ENCODE data around the gene RSRC2. TPM values are rescaled to one million over a fixed set of nuclear protein-coding genes. Genes with fewer than 3 reads are reported as not detected.
"Not testable (repeated sequence)": the region's sequence is repeated elsewhere in the genome, so short reads cannot be mapped to it uniquely, and the experiment has no call there.

RSRC2 gene
- total RNA-seq, 6 experiments from 2014 or later: 38.7 to 52.7 (median 44.2) TPM

- H3K9me3 Mint-ChIP-seq: peaks cover 5% of the 10 kb centered on the region; the same call in 1 of the 2 replicates
- peak overlapping the region; percentile 70 for H3K4me3 Mint-ChIP-seq
- peak overlapping the region; percentile 86 for H3K27ac Mint-ChIP-seq
- peak; percentile 94 for DNase-seq
- H3K4me1 Mint-ChIP-seq (ENCODE audit: low read depth): peaks cover 75% of the 10 kb centered on the region
- TF ChIP-seq CTCF (IDR thresholded peaks at IDR 0.05): no peak
- H3K36me3 Mint-ChIP-seq (ENCODE audit: low read depth): peaks cover 75% of the 10 kb centered on the region
- peaks cover 4% of the 10 kb centered on the region for H3K27me3 Mint-ChIP-seq (ENCODE audit: insufficient read depth)
These were observed 8.9 kb downstream of the RSRC2 start for GRCh38 chr12:122517877-122518276.

DNA sequence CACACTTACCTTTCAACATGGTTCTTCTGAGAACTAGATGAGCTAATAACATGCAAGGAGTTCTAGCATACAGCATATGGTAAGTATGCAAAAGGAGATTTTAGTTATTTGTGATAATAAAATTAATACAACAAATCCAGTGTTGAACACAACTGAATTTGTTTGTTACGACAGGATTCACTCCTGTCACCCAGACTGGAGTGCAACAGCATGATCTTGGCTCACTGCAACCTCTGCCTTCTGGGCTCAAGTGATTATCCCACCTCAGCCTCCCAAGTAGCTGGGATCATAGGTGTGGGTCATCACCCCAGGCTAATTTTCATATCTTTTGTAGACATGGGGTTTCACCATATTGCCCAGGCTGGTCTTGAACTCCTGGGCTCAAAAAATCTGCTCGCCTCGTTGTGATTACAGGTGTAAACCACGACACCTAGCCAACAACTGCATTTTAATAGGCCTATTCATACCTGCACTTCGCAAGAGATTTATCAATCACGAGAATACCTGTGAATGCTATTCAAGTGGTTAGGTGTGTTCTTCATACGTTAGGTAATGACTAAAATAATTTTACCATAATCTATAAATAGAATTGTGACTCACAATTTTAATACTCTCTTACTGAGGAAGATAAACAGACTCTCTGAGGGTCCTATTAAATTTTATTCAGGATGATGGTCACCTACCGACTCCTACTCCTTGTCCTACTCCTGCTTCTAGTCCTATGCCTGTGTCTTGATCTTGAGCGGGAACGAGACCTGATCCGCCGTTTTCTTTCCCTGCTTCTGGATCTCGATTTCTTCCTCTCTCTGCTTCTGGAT lies 10.0 kb downstream of the RSRC2 start:
- Mint-ChIP-seq H3K4me3 (no peak overlapping the region; the same call in 1 of the 2 replicates), H3K9me3 (peaks cover 5% of the 10 kb centered on the region; the same call in 1 of the 2 replicates), H3K27me3 (ENCODE audit: insufficient read depth) (peaks cover 4% of the 10 kb centered on the region), H3K4me1 (ENCODE audit: low read depth) (peaks cover 65% of the 10 kb centered on the region), H3K27ac (peak overlapping the region; percentile 56), H3K36me3 (ENCODE audit: low read depth) (peaks cover 73% of the 10 kb centered on the region)
- no peak for DNase-seq
- TF ChIP-seq CTCF (IDR thresholded peaks at IDR 0.05): no peak

GRCh38 chr12:122515275-122515674 lies 11.5 kb downstream of the RSRC2 start:
- Mint-ChIP-seq H3K4me3 (0 out of 2 replicates have a peak overlapping the region, but pooled peaks have one; percentile 6), H3K27me3 (ENCODE audit: insufficient read depth) (peaks cover 4% of the 10 kb centered on the region; the same call in 1 of the 2 replicates), H3K36me3 (ENCODE audit: low read depth) (peaks cover 71% of the 10 kb centered on the region), H3K27ac (no peak overlapping the region; the same call in 1 of the 2 replicates), H3K9me3 (peaks cover 5% of the 10 kb centered on the region; the same call in 1 of the 2 replicates), H3K4me1 (ENCODE audit: low read depth) (peaks cover 50% of the 10 kb centered on the region)
- no peak for DNase-seq
- no peak for TF ChIP-seq CTCF (IDR thresholded peaks at IDR 0.05)

GRCh38 chr12:122513660-122514059 lies 13.1 kb downstream of the RSRC2 start:
- Mint-ChIP-seq H3K27ac (peak overlapping the region; percentile 29; the same call in 1 of the 2 replicates), H3K4me3 (no peak overlapping the region), H3K36me3 (ENCODE audit: low read depth) (peaks cover 60% of the 10 kb centered on the region), H3K9me3 (peaks cover 5% of the 10 kb centered on the region; the same call in 1 of the 2 replicates), H3K27me3 (ENCODE audit: insufficient read depth) (peaks cover 4% of the 10 kb centered on the region; the same call in 1 of the 2 replicates), H3K4me1 (ENCODE audit: low read depth) (peaks cover 34% of the 10 kb centered on the region)
- no peak for TF ChIP-seq CTCF (IDR thresholded peaks at IDR 0.05)
- no peak for DNase-seq

DNA sequence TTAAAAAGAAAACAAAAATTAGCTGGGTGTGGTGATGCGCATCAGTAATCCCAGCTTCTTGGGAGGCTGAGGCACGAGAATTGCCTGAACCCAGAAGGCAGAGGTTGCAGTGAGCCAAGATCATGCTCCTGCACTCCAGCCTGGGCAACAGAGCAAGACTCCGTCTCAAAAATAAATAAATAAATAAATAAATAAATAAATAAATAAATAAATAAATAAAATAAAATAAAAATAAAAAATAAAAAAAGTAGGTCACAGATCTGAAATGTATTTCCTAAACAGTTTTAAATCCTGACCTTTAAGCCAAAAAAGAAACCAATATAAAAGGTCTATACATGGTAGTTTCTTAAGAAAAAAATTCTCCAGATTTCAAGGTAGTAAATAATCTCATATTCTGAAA lies 13.7 kb downstream of the RSRC2 start:
- not testable (repeated sequence) for H3K27me3 Mint-ChIP-seq (ENCODE audit: insufficient read depth); H3K9me3 Mint-ChIP-seq; DNase-seq; H3K4me3 Mint-ChIP-seq; H3K27ac Mint-ChIP-seq
- Mint-ChIP-seq H3K4me1 (ENCODE audit: low read depth) (peaks cover 28% of the 10 kb centered on the region), H3K36me3 (ENCODE audit: low read depth) (peaks cover 54% of the 10 kb centered on the region)

DNA sequence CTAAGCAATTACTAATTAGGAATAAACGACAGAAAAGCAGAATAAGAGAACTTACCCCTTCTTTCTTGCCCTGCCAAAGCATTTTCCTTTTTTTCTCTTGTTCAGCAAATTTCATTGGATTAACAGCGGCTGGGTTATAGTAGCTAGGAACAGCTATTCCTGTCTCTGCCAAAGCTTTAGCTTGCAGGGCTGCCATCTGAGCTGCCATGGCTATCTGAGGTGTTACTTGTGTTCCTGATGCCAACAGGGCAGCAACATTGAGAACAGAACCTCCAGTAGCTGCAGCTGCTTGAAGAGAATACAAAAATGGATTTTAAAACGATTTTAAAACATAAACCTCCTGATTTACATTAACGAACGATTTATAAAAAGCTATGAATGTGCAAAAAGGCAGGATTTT lies 18.6 kb downstream of the RSRC2 start:
- no peaks in the 10 kb centered on the region for H3K4me1 Mint-ChIP-seq (ENCODE audit: low read depth)
- H3K27me3 Mint-ChIP-seq (ENCODE audit: insufficient read depth): no peaks in the 10 kb centered on the region
- no peak for TF ChIP-seq CTCF (IDR thresholded peaks at IDR 0.05)
- no peak for DNase-seq
- H3K27ac Mint-ChIP-seq: no peak overlapping the region
- H3K4me3 Mint-ChIP-seq: no peak overlapping the region
- H3K9me3 Mint-ChIP-seq: no peaks in the 10 kb centered on the region
- peaks cover 41% of the 10 kb centered on the region for H3K36me3 Mint-ChIP-seq (ENCODE audit: low read depth)
